Tongue (tissue), 2 donors: Measurements from ENCODE around the gene SSH3. TPM values are rescaled to one million over a fixed set of nuclear protein-coding genes. Genes with fewer than 3 reads are reported as not detected.

Experiments used
- DNase-seq: peaks from one replicate; pipeline ENCODE4 v3.0.0-alpha.2; 2015
- total RNA-seq: library from RNA; depleted of rRNA; stranded (reverse); fragments of >200 nt; gene quantifications from one replicate; pipeline ENCODE4 v1.2.3, GENCODE V29; 2014

SSH3 gene
- total RNA-seq, 1 donor from 2014 or later = 35.6 TPM

GRCh38 chr11:67293090-67293489, 10.2 kb upstream of the SSH3 start:
- no peak for DNase-seq

GRCh38 chr11:67295846-67296245, 7.5 kb upstream of the SSH3 start:
- DNase-seq = no peak

GRCh38 chr11:67298786-67299185, 4.5 kb upstream of the SSH3 start:
- DNase-seq = no peak

- DNase-seq = no peak
These were observed 3.7 kb upstream of the SSH3 start for GRCh38 chr11:67299471-67300191.

GRCh38 chr11:67300256-67300755, 3.0 kb upstream of the SSH3 start:
- DNase-seq = no peak

- DNase-seq = no peak
These were observed 2.5 kb upstream of the SSH3 start for GRCh38 chr11:67300756-67301312.

- no peak for DNase-seq
These were observed 1.9 kb upstream of the SSH3 start for GRCh38 chr11:67301313-67301921.

GRCh38 chr11:67301951-67302516, 1.3 kb upstream of the SSH3 start:
- peak; percentile 94 for DNase-seq

GRCh38 chr11:67302571-67303131, 679 bp upstream of the SSH3 start:
- DNase-seq = peak; percentile 47

- DNase-seq = peak; percentile 47
These were observed 593 bp downstream of the SSH3 start for GRCh38 chr11:67303835-67304411.

- DNase-seq = no peak
These were observed 1.3 kb downstream of the SSH3 start for GRCh38 chr11:67304511-67305113.

- DNase-seq = no peak
These were observed 3.6 kb downstream of the SSH3 start for GRCh38 chr11:67306769-67307544.

- no peak for DNase-seq
These were observed 4.2 kb downstream of the SSH3 start for GRCh38 chr11:67307545-67308001.

GRCh38 chr11:67308031-67308866, 4.9 kb downstream of the SSH3 start:
- DNase-seq = no peak

- DNase-seq = no peak
These were observed 5.8 kb downstream of the SSH3 start for GRCh38 chr11:67309166-67309565.

- no peak for DNase-seq
These were observed 6.3 kb downstream of the SSH3 start for GRCh38 chr11:67309661-67310061.

GRCh38 chr11:67310246-67311050, 7.1 kb downstream of the SSH3 start:
- no peak for DNase-seq

- no peak for DNase-seq
These were observed 7.8 kb downstream of the SSH3 start for GRCh38 chr11:67311051-67311555.

- DNase-seq = no peak
These were observed 8.3 kb downstream of the SSH3 start for GRCh38 chr11:67311556-67312082.
